ENCODE results near the gene TAC4.

DNA sequence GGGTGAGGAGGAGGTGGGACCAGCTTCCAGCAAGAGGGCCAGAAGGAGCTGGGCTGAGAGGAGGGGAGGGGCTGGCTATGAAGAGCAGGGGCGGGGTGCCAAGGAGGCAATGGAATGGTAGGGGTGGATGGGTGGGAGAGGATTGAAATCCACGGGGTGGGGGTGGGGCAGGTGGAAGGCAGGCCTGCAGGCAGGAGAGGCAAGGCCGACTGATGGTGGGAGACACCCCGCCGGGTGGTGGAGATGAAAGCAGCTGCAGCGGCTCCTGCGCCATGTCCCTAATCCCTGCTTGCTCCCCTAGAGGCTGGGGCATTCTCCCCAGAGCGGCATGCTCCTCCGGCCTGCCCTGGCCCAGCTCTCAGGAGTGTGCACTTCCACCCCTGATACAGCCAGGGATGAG lies 27.8 kb upstream of the TAC4 start:
- TF ChIP-seq EZH2 (IDR thresholded peaks at IDR 0.05), result no peak
- no peak for TF ChIP-seq POLR2AphosphoS5 (IDR thresholded peaks at IDR 0.05; ENCODE audit: borderline replicate concordance, low read depth, low read length)
- TF ChIP-seq FOXP2 (optimal IDR thresholded peaks at IDR 0.05; ENCODE audit: control extremely low read depth, extremely low read length, insufficient read depth), result no peak
